GOT3 (cell line): ENCODE data around the gene CHD8.
A peak's percentile ranks its signal among the peaks of the same experiment; 100 is the strongest.
"Not testable (repeated sequence)": the region's sequence is repeated elsewhere in the genome, so short reads cannot be mapped to it uniquely, and the experiment has no call there.

Experiments used
- DNase-seq: peaks from one replicate; lab custom pipeline; 2025; ENCODE audit warnings: mixed read lengths; lab: John Stamatoyannopoulos, UW

CHD8 gene

GRCh38 chr14:21455912-21456667, at the start of gene CHD8:
TSS of gene CHD8 (minus strand) at chr14:21456123. CDS start at chr14:21431643, 24,480 bp downstream.
- DNase-seq, result peak; percentile 92

- DNase-seq, result no peak
Measured at GRCh38 chr14:21505012-21505553, 49.2 kb upstream of the CHD8 start.

- DNase-seq, result no peak
Measured at GRCh38 chr14:21503376-21503775, 47.5 kb upstream of the CHD8 start.

- no peak for DNase-seq
Measured at GRCh38 chr14:21501568-21501967, 45.6 kb upstream of the CHD8 start.

GRCh38 chr14:21498540-21499526, 42.9 kb upstream of the CHD8 start:
- DNase-seq, result no peak

GRCh38 chr14:21496453-21496852, 40.5 kb upstream of the CHD8 start:
- DNase-seq, result no peak

- no peak for DNase-seq
Measured at GRCh38 chr14:21494902-21495762, 39.2 kb upstream of the CHD8 start.

GRCh38 chr14:21486640-21487087, 30.7 kb upstream of the CHD8 start:
- DNase-seq, result no peak

GRCh38 chr14:21476925-21477681, 21.2 kb upstream of the CHD8 start, which contains the start of the genes RAB2B and TOX4:
TSS of gene RAB2B (minus strand) at chr14:21476959. CDS start at chr14:21476872, 87 bp downstream.
TSS of gene TOX4 (plus strand) at chr14:21477195. CDS start at chr14:21477279, 84 bp downstream.
- DNase-seq, result peak; percentile 79

- DNase-seq, result no peak
Measured at GRCh38 chr14:21476523-21476924, 20.6 kb upstream of the CHD8 start.

GRCh38 chr14:21475767-21476522, 20.0 kb upstream of the CHD8 start:
- DNase-seq, result no peak

GRCh38 chr14:21467616-21468015, 11.7 kb upstream of the CHD8 start:
- no peak for DNase-seq

- DNase-seq, result no peak
Measured at GRCh38 chr14:21455592-21455911, 371 bp downstream of the CHD8 start.

- DNase-seq, result no peak
Measured at GRCh38 chr14:21454843-21455544, 929 bp downstream of the CHD8 start.

- no peak for DNase-seq
Measured at GRCh38 chr14:21449899-21450216, 6.1 kb downstream of the CHD8 start.

- not testable (repeated sequence) for DNase-seq
Measured at GRCh38 chr14:21442657-21443056, 13.3 kb downstream of the CHD8 start.

- DNase-seq, result no peak
Measured at GRCh38 chr14:21440859-21441258, 15.1 kb downstream of the CHD8 start.

GRCh38 chr14:21437063-21437901, 18.6 kb downstream of the CHD8 start:
- DNase-seq, result peak; percentile 73
